Activated gamma-delta T cell treated with anti-CD3 and anti-CD28 coated beads, Interleukin-2, amount 50 U/mL, for 16 hours (primary cell): Measurements from ENCODE around the gene ITGAE.
"Not testable (repeated sequence)": the region's sequence is repeated elsewhere in the genome, so short reads cannot be mapped to it uniquely, and the experiment has no call there.

Experiments
- DNase-seq: peaks from one replicate; pipeline ENCODE4 v3.0.0-alpha.2; 2020; ENCODE audit warnings: low read depth

Gene ITGAE

DNA sequence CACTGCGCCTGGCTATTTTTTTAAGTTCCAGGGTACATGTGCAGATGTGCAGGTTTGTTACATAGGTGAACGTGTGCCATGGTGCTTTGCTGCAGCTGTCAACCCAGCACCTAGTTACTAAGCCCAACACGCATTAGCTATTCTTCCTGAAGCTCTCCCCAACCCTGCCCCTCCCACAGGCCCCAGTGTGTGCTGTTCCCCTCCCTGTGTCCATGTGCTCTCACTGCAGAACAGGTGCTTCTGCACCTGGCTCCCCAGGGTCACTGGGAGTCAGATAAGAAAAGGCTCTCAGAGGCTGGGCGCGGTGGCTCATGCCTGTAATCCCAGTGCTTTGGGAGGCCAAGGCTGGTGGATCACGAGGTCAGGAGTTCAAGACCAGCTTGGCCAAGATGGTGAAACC is 71.1 kb downstream of the ITGAE start:
- no peak for DNase-seq

DNA sequence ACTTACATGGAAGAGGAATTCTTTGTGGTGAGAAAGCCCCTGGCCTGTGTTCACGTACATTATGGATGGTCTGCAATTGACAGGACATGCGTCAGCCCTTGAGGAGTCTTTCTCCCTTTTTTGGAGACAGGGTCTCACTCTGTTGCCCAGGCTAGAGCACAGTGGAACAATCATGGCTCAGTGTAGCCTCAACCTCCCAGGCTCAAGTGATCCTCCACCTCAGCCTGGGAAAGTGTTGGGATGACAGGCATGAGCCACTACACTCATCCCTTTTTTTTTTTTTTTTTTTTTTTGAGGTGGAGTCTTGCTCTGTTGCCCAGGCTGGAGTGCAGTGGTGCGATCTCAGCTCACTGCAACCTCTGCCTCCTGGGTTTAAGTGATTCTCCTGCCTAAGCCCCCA is 72.9 kb downstream of the ITGAE start:
- DNase-seq, result not testable (repeated sequence)

DNA sequence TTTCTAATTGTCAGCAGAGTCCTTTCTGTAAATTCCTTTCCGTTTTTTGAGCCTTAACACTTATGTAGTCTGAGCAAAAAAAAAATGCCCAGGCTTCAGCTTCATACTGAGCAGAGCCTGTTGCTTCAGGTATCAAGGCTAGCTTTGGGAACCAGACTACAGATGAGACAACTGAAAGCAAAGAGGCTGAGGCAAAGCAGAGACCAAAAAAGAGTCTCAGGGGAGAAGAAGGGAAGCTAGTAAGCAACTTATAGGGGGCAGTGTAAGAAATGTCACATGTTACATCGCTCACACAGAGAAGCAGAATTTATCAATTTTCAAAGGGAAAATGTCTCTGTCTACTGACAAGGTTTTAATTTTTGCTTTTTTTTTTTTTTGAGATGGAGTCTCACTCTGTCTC is 73.9 kb downstream of the ITGAE start:
- no peak for DNase-seq

DNA sequence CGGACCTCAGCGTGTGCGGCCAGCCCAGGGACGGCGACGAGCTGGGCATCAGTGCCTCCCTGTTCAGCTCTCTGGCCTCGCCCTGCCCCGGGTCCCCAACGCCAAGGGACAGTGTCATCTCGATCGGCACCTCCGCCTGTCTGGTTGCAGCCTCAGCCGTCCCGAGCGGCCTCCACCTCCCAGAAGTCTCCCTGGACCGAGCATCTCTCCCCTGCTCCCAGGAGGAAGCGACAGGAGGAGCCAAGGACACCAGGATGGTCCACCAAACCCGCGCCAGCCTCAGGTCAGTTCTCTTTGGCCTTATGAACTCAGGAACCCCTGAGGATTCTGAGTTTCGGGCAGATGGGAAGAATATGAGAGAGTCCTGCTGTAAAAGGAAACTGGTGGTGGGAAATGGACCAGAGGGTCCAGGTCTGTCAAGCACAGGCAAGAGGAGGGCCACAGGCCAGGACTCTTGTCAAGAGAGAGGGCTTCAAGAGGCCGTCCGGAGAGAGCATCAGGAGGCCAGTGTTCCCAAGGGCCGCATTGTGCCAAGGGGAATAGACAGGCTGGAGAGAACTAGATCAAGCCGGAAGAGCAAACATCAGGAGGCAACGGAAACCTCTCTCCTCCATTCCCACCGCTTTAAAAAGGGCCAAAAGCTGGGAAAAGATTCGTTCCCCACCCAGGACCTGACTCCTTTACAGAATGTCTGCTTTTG is 76.5 kb downstream of the ITGAE start:
- DNase-seq, result no peak

DNA sequence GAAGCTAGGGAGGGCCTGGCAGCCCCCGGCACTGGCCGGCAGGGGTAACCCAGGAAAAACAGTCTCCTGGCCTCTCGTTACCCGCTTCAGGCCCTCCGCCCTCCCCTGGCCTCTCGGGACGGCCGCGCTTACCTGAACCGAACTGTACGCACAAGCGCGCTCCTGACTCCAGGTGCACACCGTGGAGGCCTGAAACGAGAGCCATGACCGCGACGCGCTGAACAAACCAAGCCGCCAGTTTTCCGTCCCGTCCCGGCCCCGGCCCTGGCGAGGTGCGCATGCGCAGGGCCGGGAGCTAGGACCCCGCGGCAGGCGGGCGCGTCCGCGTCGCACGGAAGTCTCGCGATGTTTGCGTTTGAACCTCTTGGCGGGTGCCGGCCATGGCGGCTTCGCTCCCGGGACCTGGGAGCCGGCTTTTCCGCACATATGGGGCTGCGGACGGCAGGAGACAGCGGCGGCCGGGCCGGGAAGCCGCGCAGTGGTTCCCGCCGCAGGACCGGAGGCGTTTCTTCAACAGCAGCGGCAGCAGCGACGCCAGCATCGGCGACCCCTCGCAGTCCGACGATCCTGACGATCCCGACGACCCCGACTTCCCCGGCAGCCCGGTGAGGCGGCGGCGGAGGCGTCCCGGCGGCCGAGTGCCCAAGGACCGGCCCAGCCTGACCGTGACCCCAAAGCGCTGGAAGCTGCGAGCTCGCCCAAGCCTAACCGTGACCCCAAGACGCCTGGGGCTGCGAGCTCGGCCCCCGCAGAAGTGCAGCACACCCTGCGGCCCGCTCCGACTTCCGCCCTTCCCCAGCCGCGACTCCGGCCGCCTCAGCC is 77.2 kb downstream of the ITGAE start, which contains the start of gene HASPIN:
Gene HASPIN (plus strand): TSS at position 348 of the 822 bp plus-strand sequence. CDS start 33 bp downstream, at position 381.
- DNase-seq, result peak; percentile 86

DNA sequence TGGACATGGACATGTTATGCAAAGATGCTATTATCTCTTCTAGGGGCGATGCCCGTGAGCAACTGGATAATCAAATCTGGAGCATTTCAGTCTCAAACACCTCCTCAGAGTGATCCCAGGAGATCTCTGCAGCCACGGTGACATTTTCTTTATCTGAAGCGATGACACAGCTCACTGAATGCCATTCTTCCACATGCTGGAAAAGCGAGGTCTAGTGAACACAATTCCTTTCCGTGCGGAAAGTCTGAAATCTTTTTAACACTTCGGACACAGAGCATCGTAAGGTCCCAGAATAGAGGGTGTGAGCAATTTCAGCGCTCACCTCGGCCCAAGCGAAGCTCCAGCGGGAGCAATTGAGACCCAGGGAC is 77.8 kb downstream of the ITGAE start:
- DNase-seq, result no peak

DNA sequence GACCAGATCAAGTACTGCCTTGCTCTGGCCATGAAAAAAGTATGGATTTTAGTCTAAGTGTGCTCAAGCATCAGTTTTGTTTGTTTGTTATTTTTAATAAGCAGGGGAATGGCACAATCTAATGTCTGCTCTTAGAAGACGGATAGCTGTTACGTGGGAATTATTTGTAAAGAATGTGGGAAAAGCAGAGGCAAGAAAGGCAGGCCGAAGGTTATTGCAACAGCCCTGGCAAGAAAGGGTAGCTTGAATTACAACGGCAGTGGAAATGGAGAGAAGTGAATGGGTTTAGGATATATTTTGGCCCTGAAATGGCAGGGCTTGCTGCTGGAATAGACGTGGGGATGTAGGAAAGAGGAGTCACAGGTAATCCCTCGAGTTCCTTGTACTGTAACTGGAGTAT is 78.3 kb downstream of the ITGAE start:
- DNase-seq, result no peak

DNA sequence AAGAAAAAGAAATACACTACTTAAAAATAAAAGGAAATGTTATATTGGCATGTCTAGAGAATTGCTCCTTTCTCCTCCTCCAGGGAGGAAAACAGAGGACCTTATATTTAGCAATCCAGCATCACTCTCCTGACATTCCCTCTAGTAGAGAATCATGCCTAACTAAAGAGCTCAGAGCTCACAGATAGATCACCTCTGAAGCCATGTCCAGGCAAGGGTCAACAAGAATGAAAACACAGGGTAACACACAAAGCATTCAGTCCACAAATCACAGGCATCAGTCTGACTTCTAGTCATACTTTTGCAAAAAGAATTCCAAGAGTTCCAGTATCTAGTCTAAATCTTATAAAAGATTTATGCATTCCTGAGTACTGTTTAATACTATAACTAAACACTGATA is 81.7 kb downstream of the ITGAE start:
- DNase-seq, result no peak

DNA sequence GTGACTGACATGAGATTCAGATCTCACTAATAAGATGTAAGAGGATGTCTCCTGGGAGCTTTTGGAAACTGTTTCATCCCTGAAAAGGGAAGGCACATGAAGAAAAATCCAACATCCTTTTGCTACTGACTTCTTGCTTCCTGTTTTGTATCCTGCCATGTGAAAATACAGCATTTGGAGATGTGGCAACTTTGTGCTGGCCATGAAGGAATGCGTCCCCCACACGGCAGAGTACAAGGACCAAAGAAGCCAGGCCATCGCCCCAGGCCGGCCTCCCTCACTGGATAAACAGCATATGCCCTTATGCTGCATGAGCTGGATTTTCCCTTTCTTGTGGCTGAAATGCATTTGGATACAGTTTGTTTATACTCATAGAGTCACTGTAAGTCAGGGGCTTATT is 82.8 kb downstream of the ITGAE start:
- DNase-seq, result no peak

DNA sequence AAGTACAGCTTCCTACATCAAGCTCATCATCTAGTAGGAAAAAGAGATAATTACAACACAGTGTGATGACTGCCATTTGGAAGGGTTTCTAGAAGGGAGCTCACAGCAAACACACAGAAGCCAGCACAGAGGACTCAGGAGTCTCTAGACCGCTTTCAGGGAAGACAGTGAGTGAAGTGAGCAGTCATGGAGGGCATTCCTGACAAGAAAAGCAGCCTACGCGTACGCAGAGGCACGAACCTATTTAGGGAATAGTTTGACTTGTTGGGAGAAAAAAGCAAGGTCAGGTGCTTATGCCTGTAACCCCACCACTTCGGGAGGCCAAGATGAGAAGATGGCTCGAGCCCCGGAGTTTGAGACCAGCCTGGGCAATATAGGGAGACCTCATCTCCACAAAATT is 85.7 kb downstream of the ITGAE start:
- no peak for DNase-seq

DNA sequence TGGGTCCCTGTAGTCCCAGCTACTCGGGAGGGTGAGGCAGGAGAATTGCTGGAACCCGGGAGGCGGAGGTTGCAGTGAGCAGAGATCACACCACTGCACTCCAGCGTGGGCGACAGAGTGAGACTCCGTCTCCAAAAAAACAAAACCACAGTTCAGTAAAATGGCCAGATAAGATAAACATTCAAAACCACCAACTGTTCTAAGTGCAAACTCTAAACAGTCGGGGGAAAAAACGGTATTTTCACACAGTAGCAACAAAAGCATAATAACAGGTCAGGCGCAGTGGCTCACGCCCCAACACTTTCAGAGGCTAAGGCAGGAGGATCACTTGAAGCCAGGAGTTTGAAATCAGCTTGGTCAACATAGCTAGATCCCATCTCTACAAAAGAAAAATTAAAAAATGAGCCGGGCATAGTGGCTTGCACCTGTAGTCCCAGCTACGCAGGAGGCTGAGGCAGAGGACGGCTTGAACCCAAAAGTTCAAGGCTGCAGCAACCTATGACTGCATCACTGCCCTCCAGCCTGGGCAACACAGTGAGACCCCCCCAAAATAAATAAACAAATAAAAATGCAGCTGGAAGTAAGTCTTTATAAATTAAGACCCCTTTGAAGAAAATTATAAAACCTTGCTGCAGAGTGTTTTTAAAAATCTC is 88.1 kb downstream of the ITGAE start:
- no peak for DNase-seq

DNA sequence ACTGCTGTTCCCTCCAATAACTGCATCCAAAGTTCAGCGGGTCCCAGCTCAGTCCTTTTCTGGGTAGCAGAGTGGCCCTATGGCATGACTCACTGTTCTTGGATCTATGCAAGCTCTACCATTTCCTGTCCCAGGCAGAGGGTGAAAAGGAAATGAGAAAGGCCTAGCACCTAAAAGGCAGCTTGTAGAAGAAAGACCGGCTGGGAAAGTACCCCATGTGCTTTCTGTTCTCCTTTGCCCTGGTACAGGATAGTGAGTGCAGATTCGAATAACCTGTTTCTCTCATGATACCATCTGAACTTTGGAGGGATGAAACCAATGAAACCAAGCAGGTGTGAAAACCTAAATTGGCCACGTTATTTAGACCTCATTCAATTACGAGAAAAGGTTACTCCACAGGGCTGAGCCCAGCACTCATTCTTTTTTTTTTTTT is 90.0 kb downstream of the ITGAE start:
- peak; percentile 66 for DNase-seq

DNA sequence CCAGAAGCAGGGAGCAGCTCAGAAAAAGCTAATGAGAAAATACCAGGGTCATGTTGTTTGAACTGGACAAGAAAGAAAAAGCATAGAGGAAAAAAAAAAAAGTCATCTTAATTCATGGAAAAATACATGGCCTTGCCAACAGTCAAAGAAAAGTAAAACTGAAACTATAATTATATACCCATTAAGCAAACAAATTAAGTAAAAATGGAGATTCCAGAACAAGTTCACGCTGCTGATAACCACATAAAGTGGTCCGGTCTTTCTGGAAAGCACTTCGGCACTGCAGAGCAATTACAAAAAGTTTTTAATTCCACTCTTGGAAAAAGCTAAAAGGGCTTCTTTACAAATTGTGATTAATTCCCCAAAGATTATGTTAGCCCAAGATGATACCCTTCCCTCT is 92.6 kb downstream of the ITGAE start:
- no peak for DNase-seq

DNA sequence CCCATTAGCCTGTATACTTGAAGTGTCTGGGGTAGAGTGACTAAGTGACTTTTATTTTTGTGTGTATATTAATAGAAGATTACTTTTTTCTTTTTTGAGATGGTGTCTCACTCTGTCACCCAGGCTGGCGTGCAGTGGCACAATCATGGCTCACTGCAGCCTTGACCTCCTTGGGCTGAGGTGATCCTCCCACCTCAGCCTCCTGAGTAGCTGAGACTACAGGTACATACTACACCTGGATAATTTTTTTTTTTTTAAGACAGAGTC is 95.3 kb downstream of the ITGAE start:
- not testable (repeated sequence) for DNase-seq

DNA sequence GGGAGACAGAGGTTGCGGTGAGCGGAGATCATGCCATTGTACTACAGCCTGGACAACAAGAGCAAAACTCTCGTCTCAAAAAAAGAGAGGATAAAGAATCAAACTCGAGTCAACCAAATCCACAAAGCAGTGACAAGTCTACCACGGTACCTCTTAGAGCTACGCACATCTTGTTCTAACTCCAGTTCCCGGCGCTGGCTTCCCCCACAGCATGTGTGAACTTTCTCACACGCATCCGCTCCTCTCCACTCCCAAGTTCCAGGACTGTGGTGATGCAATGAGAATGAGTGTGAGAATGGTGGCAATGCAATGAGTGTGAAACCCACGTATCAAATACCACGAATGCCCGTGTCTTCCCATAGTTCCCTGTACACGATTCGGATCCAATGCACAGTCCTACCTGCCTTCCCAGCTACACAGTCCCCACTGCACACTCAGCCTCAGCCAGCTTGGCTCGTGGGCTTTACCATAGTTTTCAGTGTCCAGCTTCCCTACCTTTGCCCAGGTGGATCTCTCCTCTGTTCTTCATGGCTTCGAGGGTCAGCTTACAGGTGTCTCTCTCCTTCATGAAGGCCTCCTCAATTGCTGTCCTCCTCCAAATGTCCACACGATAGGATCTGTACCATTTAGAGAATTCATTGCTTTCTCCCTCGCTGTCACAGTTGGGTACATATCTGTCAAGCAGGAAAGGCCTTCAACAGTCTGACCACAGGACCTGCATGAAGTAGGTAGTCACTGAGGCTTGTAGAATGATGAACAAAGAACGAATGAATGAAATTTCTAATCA is 95.9 kb downstream of the ITGAE start:
- no peak for DNase-seq

DNA sequence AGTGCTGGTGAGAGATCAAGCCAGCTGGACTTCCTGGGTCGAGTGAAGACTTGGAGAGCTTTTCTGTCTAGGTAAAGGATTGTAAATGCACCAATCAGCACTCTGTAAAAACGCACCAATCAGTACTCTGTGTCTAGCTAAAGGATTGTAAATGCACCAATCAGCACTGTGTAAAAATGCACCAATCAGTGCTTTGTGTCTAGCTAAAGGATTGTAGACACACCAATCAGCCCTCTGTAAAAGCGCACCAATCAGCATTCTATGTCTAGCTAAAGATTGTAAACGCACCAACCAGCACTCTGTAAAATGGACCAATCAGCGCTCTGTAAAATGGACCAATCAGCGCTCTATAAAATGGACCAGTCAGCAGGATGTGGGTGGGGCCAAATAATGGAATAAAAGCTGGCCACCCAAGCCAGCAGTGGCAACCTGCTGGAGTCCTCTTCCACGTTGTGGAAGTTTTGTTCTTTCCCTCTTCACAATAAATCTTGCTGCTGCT is 98.9 kb downstream of the ITGAE start:
- DNase-seq, result not testable (repeated sequence)

DNA sequence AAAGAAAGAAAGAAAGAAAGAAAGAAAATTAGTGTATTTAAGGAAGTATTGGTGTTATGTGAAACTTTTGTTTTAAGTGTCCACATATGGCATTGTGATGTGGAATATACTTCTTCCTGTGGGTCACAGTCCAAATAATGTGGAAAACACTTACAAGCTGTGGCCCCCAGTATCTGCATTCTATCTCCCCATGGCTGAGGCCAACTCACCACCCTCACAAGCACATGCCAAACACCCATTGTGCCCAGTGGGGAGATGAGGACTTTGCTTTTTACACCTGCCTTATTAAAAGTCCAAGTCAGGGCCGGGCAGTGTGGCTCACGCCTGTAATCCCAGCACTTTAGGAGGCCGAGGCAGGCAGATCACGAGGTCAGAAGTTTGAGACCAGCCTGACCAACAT is 101.0 kb downstream of the ITGAE start:
- DNase-seq, result no peak

DNA sequence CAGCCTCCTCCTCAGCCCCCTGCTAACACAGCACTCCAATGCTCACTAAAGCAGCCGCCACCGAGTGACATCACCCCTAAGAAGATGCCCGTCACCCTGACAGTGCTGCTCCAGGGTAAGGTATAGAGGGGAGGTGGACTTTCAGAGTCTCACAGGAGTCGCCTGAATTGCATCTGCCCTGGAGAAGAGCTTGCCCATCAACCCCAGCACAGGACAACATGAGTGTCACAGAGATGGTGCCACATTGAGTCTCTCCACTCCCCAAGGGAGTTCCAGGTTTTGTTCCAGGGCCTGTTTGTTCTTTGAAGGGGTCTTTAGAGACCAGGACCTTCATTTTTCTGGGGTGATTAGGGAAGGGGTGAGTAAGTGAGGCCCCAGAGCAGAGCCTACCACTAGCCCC is 102.8 kb downstream of the ITGAE start:
- DNase-seq, result no peak

DNA sequence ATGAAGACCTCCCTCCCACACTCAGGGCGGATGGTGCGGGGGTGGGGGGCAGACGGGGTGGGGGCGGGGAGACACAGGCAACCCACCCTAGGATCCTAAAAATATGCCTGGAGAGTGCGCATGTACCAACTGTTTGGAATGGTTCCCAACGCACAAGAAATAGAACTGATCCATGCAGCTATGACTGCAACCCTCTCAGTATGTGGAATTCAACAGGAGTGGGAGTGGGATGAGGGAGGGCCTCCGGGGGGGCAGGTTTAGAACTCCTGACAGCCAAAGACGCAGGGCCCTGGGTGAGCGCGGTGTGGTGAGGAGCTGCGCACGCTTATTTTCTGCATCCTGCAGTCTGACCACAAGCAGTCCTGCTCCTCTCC is 103.9 kb downstream of the ITGAE start:
- no peak for DNase-seq

DNA sequence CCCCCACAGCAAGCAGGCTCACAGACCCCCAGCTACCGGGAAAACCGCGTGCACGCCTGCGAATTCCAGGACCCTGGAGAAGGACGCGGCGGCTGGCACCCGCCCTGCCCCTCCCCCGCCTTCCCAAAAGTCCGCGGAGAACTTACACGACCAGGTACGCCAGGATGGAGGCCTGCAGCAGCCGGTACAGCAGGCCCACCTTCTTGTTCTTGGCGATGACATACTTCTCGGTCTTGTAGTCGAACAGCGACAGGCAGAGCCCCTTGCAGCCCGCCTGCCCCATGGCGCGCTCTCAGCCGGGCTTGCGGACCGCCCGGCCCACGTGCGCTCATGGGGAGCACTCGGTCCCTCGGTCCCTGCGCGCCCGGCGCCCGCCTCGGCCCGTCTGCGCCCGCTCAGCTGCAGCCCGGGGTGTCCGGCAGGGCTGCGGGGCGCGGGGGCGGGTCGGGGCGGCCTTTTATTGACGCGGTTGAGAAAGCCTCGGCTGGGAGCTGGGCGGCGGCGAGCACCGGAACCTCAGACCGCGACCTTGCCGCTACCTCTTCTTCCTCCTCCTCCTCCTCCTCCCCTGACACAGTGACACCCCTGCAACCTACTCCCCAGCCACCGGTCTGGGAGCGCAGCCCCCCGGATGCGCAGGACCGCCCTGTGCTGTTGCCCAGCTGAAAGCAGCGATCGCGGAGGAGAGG is 105.1 kb downstream of the ITGAE start, which contains the start of gene P2RX5:
Gene P2RX5 (minus strand): TSS at position 433 of the 689 bp plus-strand sequence. CDS start 150 bp downstream, at position 283.
- peak; percentile 12 for DNase-seq

DNA sequence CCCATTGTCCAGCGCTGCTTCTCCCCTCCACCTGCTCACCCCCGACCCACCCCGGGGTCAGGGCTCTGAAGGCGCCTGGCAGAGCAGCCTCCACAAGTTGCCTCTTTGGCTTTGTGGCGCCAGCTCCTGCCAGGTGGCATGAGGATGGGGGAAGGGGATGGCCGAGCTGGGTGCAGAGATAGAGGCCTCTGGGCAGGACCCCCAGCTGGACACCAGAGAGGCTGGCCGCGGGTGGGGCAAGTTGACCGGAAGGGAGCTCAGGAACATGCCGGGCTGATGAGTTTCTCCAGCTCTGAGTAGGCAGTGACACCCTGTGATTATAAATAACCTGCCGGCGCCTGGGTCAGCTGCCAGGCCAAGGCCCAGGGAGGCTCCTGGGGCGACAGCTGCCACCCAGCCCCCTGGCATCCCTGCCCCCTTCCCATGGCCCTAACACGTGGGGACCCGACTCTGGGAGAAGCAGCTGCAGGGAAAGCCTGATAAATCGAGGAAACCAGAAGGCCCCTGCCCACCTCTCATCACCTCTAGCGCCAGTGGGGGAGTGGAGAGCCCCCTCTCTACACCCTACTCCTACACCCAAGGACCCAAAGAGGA is 105.8 kb downstream of the ITGAE start:
- no peak for DNase-seq
